CD14-positive monocyte (primary cell): ENCODE results near the gene GCK. TPM values are rescaled to one million over a fixed set of nuclear protein-coding genes. Genes with fewer than 3 reads are reported as not detected.

Experiments
- DNase-seq, 3 donors: peaks; one replicate each; pipeline ENCODE4 v3.0.0-alpha.2; 2011 to 2022
- H2AFZ ChIP-seq: 2 replicates; pipeline ENCODE4 v1.6.0; 2012; ENCODE audit warnings: mild to moderate bottlenecking, low read depth, low read length, inconsistent platforms; ENCODE audit not compliant: insufficient read depth, poor library complexity, severe bottlenecking
- H3K27ac ChIP-seq, 2 donors: 1 replicate in 1 of 2; 2 replicates in 1 of 2; pipeline ENCODE4 v1.5.1; 2012 to 2013; ENCODE audit warnings: low read length in 2 of 2, control low read depth in 1 of 2, inconsistent platforms in 1 of 2, low read depth in 1 of 2, mild to moderate bottlenecking in 1 of 2
- H3K27me3 ChIP-seq, 2 donors: one replicate each; pipeline versions ENCODE4 v1.6.0 to v1.6.1; 2011 to 2013; ENCODE audit warnings: low read length in 2 of 2; ENCODE audit not compliant: control insufficient read depth in 2 of 2, insufficient read depth in 2 of 2
- H3K36me3 ChIP-seq, 2 donors: replicated peaks in 1 of 2; 1 replicate in 1 of 2; 2 replicates in 1 of 2; pipeline versions ENCODE4 v1.5.1 to v1.6.1; 2012 to 2013; ENCODE audit warnings: low read length in 2 of 2, control low read depth in 1 of 2, inconsistent platforms in 1 of 2, mild to moderate bottlenecking in 1 of 2; ENCODE audit not compliant: insufficient read depth in 2 of 2, control insufficient read depth in 1 of 2
- H3K4me1 ChIP-seq, 2 donors: 1 replicate in 1 of 2; 2 replicates in 1 of 2; pipeline versions ENCODE4 v1.5.1 to v1.6.1; 2012 to 2013; ENCODE audit warnings: low read length in 2 of 2, control low read depth in 1 of 2, inconsistent platforms in 1 of 2, mild to moderate bottlenecking in 1 of 2, moderate library complexity in 1 of 2; ENCODE audit not compliant: insufficient read depth in 2 of 2, control insufficient read depth in 1 of 2
- H3K4me2 ChIP-seq: replicated peaks from 2 replicates; pipeline ENCODE3; 2012; ENCODE audit warnings: low read length, moderate library complexity, mild to moderate bottlenecking; ENCODE audit not compliant: poor library complexity, severe bottlenecking; ENCODE audit errors: extremely low read depth
- H3K4me3 ChIP-seq, 3 experiments: fragments of 200-600 bp in 1 of 3; sonication (generic) in 1 of 3; replicated peaks in 1 of 3; 1 replicate in 2 of 3; 2 replicates in 1 of 3; pipeline ENCODE4 v1.5.1; 2011 to 2013; ENCODE audit warnings: low read length in 3 of 3, mild to moderate bottlenecking in 3 of 3, control low read depth in 2 of 3, low read depth in 2 of 3, inconsistent platforms in 1 of 3, moderate library complexity in 1 of 3
- H3K79me2 ChIP-seq: 2 replicates; pipeline ENCODE4 v1.6.0; 2012; ENCODE audit warnings: mild to moderate bottlenecking, control low read depth, inconsistent platforms, low read length, moderate library complexity; ENCODE audit not compliant: insufficient read depth
- H3K9ac ChIP-seq: 2 replicates; pipeline ENCODE4 v1.6.0; 2017; ENCODE audit warnings: low read length, mild to moderate bottlenecking; ENCODE audit not compliant: insufficient read depth, poor library complexity, severe bottlenecking
- H3K9me3 ChIP-seq, 2 donors: replicated peaks in 1 of 2; 1 replicate in 1 of 2; 2 replicates in 1 of 2; pipeline versions ENCODE4 v1.5.1 to v1.6.1; 2012 to 2013; ENCODE audit warnings: low read length in 2 of 2, control low read depth in 1 of 2; ENCODE audit not compliant: control insufficient read depth in 1 of 2, insufficient read depth in 1 of 2
- H4K20me1 ChIP-seq: 2 replicates; pipeline ENCODE4 v1.6.0; 2012; ENCODE audit warnings: mild to moderate bottlenecking, low read length, control low read depth, moderate library complexity; ENCODE audit not compliant: insufficient read depth
- H3K27ac Mint-ChIP-seq, 7 donors: one replicate each; pipeline ENCODE4 v1.8.0; 2020; ENCODE audit warnings: mild to moderate bottlenecking in 7 of 7, mixed read lengths in 7 of 7, moderate library complexity in 6 of 7, inconsistent platforms in 2 of 7
- H3K27me3 Mint-ChIP-seq, 3 donors: one replicate each; pipeline ENCODE4 v1.8.0; 2021 to 2022; ENCODE audit warnings: low read depth in 3 of 3, mild to moderate bottlenecking in 3 of 3, mixed read lengths in 3 of 3, moderate library complexity in 3 of 3, inconsistent platforms in 1 of 3
- H3K36me3 Mint-ChIP-seq, 2 donors: one replicate each; pipeline ENCODE4 v1.8.0; 2020; ENCODE audit warnings: mixed read lengths in 2 of 2, inconsistent platforms in 1 of 2, mild to moderate bottlenecking in 1 of 2
- H3K4me1 Mint-ChIP-seq: one replicate; pipeline ENCODE4 v1.8.0; 2020; ENCODE audit warnings: mild to moderate bottlenecking, mixed read lengths
- H3K4me3 Mint-ChIP-seq, 2 donors: one replicate each; pipeline ENCODE4 v1.8.0; 2020; ENCODE audit warnings: mild to moderate bottlenecking in 2 of 2, mixed read lengths in 2 of 2, moderate library complexity in 1 of 2
- H3K9me3 Mint-ChIP-seq, 7 donors: one replicate each; pipeline ENCODE4 v1.8.0; 2020 to 2022; ENCODE audit warnings: mixed read lengths in 7 of 7, mild to moderate bottlenecking in 6 of 7, moderate library complexity in 6 of 7, inconsistent platforms in 2 of 7
- CTCF ChIP-seq: fragments of 200-600 bp; IDR thresholded peaks from one replicate; pipeline ENCODE4 v1.8.0; 2022; ENCODE audit warnings: antibody characterized with exemption, mild to moderate bottlenecking
- WGBS: methylation state at CpG from one replicate; pipeline ENCODE4 v1.1.5; 2013; ENCODE audit warnings: missing lambda C conversion rate; ENCODE audit not compliant: insufficient coverage; 5-methylcytosine and 5-hydroxymethylcytosine counted together
- intact Hi-C, 2 donors: fragments of 100-400 bp; cut with micrococcal nuclease; formaldehyde crosslinking; loops; one replicate each; pipeline versions ENCODE4 v1.15.0 to v1.15.1; 2023
- polyA plus RNA-seq, 3 donors: library from polyadenylated mRNA; depleted of rRNA in 1 of 3; unstranded in 2 of 3; stranded (reverse) in 1 of 3; fragments of 300-500 nt in 2 of 3; fragments of >200 nt in 1 of 3; fragmentation: Illumina TruSeq in 2 of 3; gene quantifications; 1 replicate in 2 of 3; 2 replicates in 1 of 3; pipeline ENCODE4 v1.2.3, GENCODE V29; 2012 to 2021

The GCK gene
- polyA plus RNA-seq, 3 donors: not detected

- no peak overlapping the region for H2AFZ ChIP-seq
- no peak overlapping the region for H3K9ac ChIP-seq
- WGBS: 79% methylated on average over 14 of the region's 27 CpGs
- H3K9me3 Mint-ChIP-seq: peaks cover 0 to 8% (median 3%) of the 10 kb centered on the region in 7 donors
- no peak overlapping the region for H3K4me3 Mint-ChIP-seq
- H3K27ac ChIP-seq: no peak overlapping the region
- peaks cover 0 to under 1% of the 10 kb centered on the region in 2 donors for H3K27me3 ChIP-seq
- H3K79me2 ChIP-seq: no peaks in the 10 kb centered on the region
- H3K4me1 Mint-ChIP-seq: no peaks in the 10 kb centered on the region
- H3K36me3 Mint-ChIP-seq: peaks cover 10 to 25% of the 10 kb centered on the region in 2 donors
- no peak overlapping the region for H3K27ac Mint-ChIP-seq
- no peaks in the 10 kb centered on the region for H4K20me1 ChIP-seq
- H3K4me2 ChIP-seq: no peak overlapping the region
- intact Hi-C loops: no loop called here
- no peaks in the 10 kb centered on the region for H3K9me3 ChIP-seq
- TF ChIP-seq CTCF: no peak
- H3K36me3 ChIP-seq: peaks cover 0 to 3% of the 10 kb centered on the region in 2 donors
- DNase-seq: no peak
- H3K4me1 ChIP-seq: no peaks in the 10 kb centered on the region
- no peak overlapping the region for H3K4me3 ChIP-seq
- H3K27me3 Mint-ChIP-seq: peaks cover 2 to 4% (median 4%) of the 10 kb centered on the region in 3 donors
Measured at GRCh38 chr7:44110719-44111635, 78.3 kb downstream of the GCK start.

DNA sequence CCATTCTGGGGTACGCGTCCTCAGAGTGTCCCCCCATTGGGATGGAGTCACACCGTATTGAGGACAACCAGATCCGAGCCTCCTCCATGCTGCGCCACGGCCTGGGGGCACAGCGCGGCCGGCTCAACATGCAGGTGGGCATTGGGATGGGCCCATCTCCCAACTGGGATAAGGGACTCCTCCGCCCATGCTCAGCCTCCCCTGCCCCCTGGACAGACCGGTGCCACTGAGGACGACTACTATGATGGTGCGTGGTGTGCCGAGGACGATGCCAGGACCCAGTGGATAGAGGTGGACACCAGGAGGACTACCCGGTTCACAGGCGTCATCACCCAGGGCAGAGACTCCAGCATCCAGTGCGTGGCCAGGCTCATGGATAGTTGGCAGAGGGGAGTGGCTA lies 79.2 kb downstream of the GCK start:
- no peak for DNase-seq
- Histone ChIP-seq H3K4me1 (no peaks in the 10 kb centered on the region), H3K4me3 (no peak overlapping the region), H3K9ac (no peak overlapping the region), H4K20me1 (no peaks in the 10 kb centered on the region), H3K27me3 (peaks cover 3 to 10% of the 10 kb centered on the region in 2 donors), H3K4me2 (no peak overlapping the region), H3K36me3 (peaks cover 0 to 2% of the 10 kb centered on the region in 2 donors), H3K27ac (no peak overlapping the region), H2AFZ (no peak overlapping the region), H3K79me2 (no peaks in the 10 kb centered on the region), H3K9me3 (no peaks in the 10 kb centered on the region)
- Mint-ChIP-seq H3K4me1 (peaks cover 3% of the 10 kb centered on the region), H3K9me3 (peaks cover 0 to 10% (median 3%) of the 10 kb centered on the region in 7 donors), H3K4me3 (no peak overlapping the region), H3K27ac (no peak overlapping the region), H3K27me3 (peaks cover 11 to 14% (median 11%) of the 10 kb centered on the region in 3 donors), H3K36me3 (peaks cover 5 to 15% of the 10 kb centered on the region in 2 donors)
- intact Hi-C loops: no loop called here
- WGBS: 98% methylated on average over 17 of the region's 18 CpGs
- TF ChIP-seq CTCF: no peak
